H1 (cell line): ENCODE data around the gene STK26. TPM values are rescaled to one million over a fixed set of nuclear protein-coding genes. Genes with fewer than 3 reads are reported as not detected.

Experiments
- CTCF ChIA-PET: fragments of 300-600 bp; sonication (Branson Sonifier 250); formaldehyde crosslinking; loops from one replicate; lab custom pipeline; 2021; ENCODE audit not compliant: partially characterized antibody; lab: Charles Lee
- POLR2A ChIA-PET: fragments of 300-600 bp; sonication (Branson Sonifier 250); formaldehyde crosslinking; loops from one replicate; lab custom pipeline; 2021; ENCODE audit warnings: inconsistent platforms; ENCODE audit not compliant: partially characterized antibody; lab: Charles Lee
- DNase-seq, 2 experiments: peaks; one replicate each; pipeline versions ENCODE4 v3.0.0 to v3.0.0-alpha.2; 2010 to 2022; ENCODE audit warnings: low spot score in 2 of 2, low read depth in 1 of 2, mixed read lengths in 1 of 2
- FAIRE-seq: peaks from 2 replicates; lab custom pipeline; 2011; peaks lifted over from hg19 to GRCh38; lab: Jason Lieb, UNC
- H2AFZ ChIP-seq: 2 replicates; pipeline ENCODE4 v1.8.1; 2012; ENCODE audit warnings: low read length, inconsistent platforms
- H2AK5ac ChIP-seq: 2 replicates; pipeline ENCODE4 v1.6.1; 2013; ENCODE audit warnings: low read depth, low read length
- H2BK120ac ChIP-seq: replicated peaks from 2 replicates; pipeline ENCODE3; 2013; ENCODE audit warnings: low read depth, low read length, inconsistent platforms
- H2BK12ac ChIP-seq: 2 replicates; pipeline ENCODE4 v1.6.1; 2013; ENCODE audit warnings: low read depth, low read length
- H2BK15ac ChIP-seq: 2 replicates; pipeline ENCODE4 v1.6.1; 2013; ENCODE audit warnings: low read length
- H2BK20ac ChIP-seq: 2 replicates; pipeline ENCODE4 v1.6.1; 2013; ENCODE audit warnings: low read length
- H2BK5ac ChIP-seq: 2 replicates; pipeline ENCODE4 v1.6.1; 2013; ENCODE audit warnings: low read depth, low read length
- H3K14ac ChIP-seq: 2 replicates; pipeline ENCODE4 v1.6.1; 2013; ENCODE audit warnings: inconsistent platforms; ENCODE audit not compliant: insufficient read length
- H3K18ac ChIP-seq: 2 replicates; pipeline ENCODE4 v1.6.1; 2013; ENCODE audit warnings: low read length; ENCODE audit errors: extremely low read depth
- H3K23ac ChIP-seq: 2 replicates; pipeline ENCODE4 v1.6.1; 2013; ENCODE audit warnings: inconsistent platforms; ENCODE audit not compliant: insufficient read length
- H3K23me2 ChIP-seq: 2 replicates; pipeline ENCODE4 v1.6.1; 2013; ENCODE audit warnings: low read depth, low read length
- H3K27ac ChIP-seq: 2 replicates; pipeline ENCODE4 v1.6.1; 2011; ENCODE audit warnings: low read depth, low read length, inconsistent platforms
- H3K27me3 ChIP-seq, 4 experiments: replicated peaks in 1 of 4; 1 replicate in 1 of 4; 2 replicates in 3 of 4; pipeline versions ENCODE4 v1.6.1 to v1.8.1; 2011 to 2013; ENCODE audit warnings: low read length in 3 of 4, mild to moderate bottlenecking in 3 of 4, inconsistent platforms in 2 of 4, mixed read lengths in 2 of 4, moderate library complexity in 1 of 4; ENCODE audit not compliant: control insufficient read depth in 3 of 4, insufficient read depth in 3 of 4; ENCODE audit errors: extremely low read depth in 1 of 4
- H3K36me3 ChIP-seq, 4 experiments: 2 replicates each; pipeline versions ENCODE4 v1.6.1 to v1.8.1; 2011 to 2013; ENCODE audit warnings: mild to moderate bottlenecking in 4 of 4, low read length in 3 of 4, moderate library complexity in 2 of 4, control low read depth in 1 of 4, inconsistent platforms in 1 of 4; ENCODE audit not compliant: insufficient read depth in 4 of 4, control insufficient read depth in 2 of 4
- H3K4ac ChIP-seq: replicated peaks from 2 replicates; pipeline ENCODE3; 2013; ENCODE audit warnings: low read length, low read depth, mixed read lengths, inconsistent platforms; ENCODE audit not compliant: insufficient read length
- H3K4me1 ChIP-seq, 4 experiments: replicated peaks in 1 of 4; 1 replicate in 1 of 4; 2 replicates in 3 of 4; pipeline versions ENCODE4 v1.6.1 to v1.8.1; 2011 to 2013; ENCODE audit warnings: low read length in 3 of 4, inconsistent platforms in 2 of 4, mixed read lengths in 1 of 4; ENCODE audit not compliant: insufficient read depth in 4 of 4, control insufficient read depth in 3 of 4
- H3K4me2 ChIP-seq, 2 experiments: 2 replicates each; pipeline versions ENCODE4 v1.6.1 to v1.8.1; 2011 to 2013; ENCODE audit warnings: low read depth in 2 of 2, low read length in 2 of 2, control low read depth in 1 of 2, inconsistent platforms in 1 of 2, mild to moderate bottlenecking in 1 of 2; ENCODE audit not compliant: insufficient read depth in 1 of 2
- H3K4me3 ChIP-seq, 4 experiments: fragments of 200-600, 300-600 bp in 1 of 4; sonication (generic), shearing (Covaris generic), sonication (Bioruptor Twin) in 1 of 4; 2 replicates each; pipeline versions ENCODE4 v1.5.1 to v1.8.1; 2011 to 2016; ENCODE audit warnings: low read length in 4 of 4, low read depth in 3 of 4, control low read depth in 2 of 4, inconsistent platforms in 2 of 4, mild to moderate bottlenecking in 2 of 4, mixed read lengths in 1 of 4, moderate library complexity in 1 of 4; ENCODE audit not compliant: insufficient read depth in 2 of 4; ENCODE audit errors: extremely low read depth in 1 of 4
- H3K56ac ChIP-seq: replicated peaks from 2 replicates; pipeline ENCODE3; 2013; ENCODE audit warnings: low read depth, mild to moderate bottlenecking, mixed read lengths, low read length, inconsistent platforms; ENCODE audit not compliant: insufficient read length
- H3K79me1 ChIP-seq: 2 replicates; pipeline ENCODE4 v1.6.1; 2013; ENCODE audit warnings: low read depth, low read length, control low read depth
- H3K79me2 ChIP-seq, 2 experiments: 2 replicates each; pipeline versions ENCODE4 v1.6.1 to v1.8.1; 2012 to 2013; ENCODE audit warnings: low read length in 2 of 2, mild to moderate bottlenecking in 2 of 2, inconsistent platforms in 1 of 2; ENCODE audit not compliant: insufficient read depth in 2 of 2, control insufficient read depth in 1 of 2
- H3K9ac ChIP-seq, 4 experiments: replicated peaks in 1 of 4; 1 replicate in 1 of 4; 2 replicates in 3 of 4; pipeline versions ENCODE4 v1.6.1 to v1.8.1; 2011 to 2013; ENCODE audit warnings: low read depth in 3 of 4, low read length in 3 of 4, control low read depth in 2 of 4, mild to moderate bottlenecking in 2 of 4, moderate library complexity in 2 of 4, inconsistent platforms in 1 of 4; ENCODE audit errors: extremely low read depth in 1 of 4
- H3K9me3 ChIP-seq, 2 experiments: 2 replicates each; pipeline versions ENCODE4 v1.6.1 to v1.8.1; 2012 to 2013; ENCODE audit warnings: mild to moderate bottlenecking in 2 of 2, moderate library complexity in 2 of 2, control low read depth in 1 of 2, inconsistent platforms in 1 of 2, low read depth in 1 of 2, low read length in 1 of 2, mixed read lengths in 1 of 2; ENCODE audit not compliant: insufficient read depth in 2 of 2
- H4K20me1 ChIP-seq, 2 experiments: replicated peaks in 1 of 2; 2 replicates each; pipeline versions ENCODE3 to v1.8.1; 2011 to 2013; ENCODE audit warnings: inconsistent platforms in 2 of 2, low read length in 2 of 2, mild to moderate bottlenecking in 1 of 2; ENCODE audit not compliant: insufficient read depth in 2 of 2, control insufficient read depth in 1 of 2
- H4K5ac ChIP-seq: 2 replicates; pipeline ENCODE4 v1.6.1; 2013; ENCODE audit warnings: low read length, low read depth, mixed read lengths, inconsistent platforms; ENCODE audit not compliant: insufficient read length
- H4K8ac ChIP-seq: 2 replicates; pipeline ENCODE4 v1.8.0; 2013; ENCODE audit warnings: mild to moderate bottlenecking, moderate library complexity, low read length, inconsistent platforms; ENCODE audit not compliant: insufficient read depth; ENCODE audit errors: extremely low read depth
- H4K91ac ChIP-seq: replicated peaks from 2 replicates; pipeline ENCODE3; 2013; ENCODE audit warnings: low read length, mixed read lengths, inconsistent platforms; ENCODE audit not compliant: insufficient read length
- CBX8 ChIP-seq: fragments of 300-800, 300-1000 bp; sonication (generic); IDR thresholded peaks from 2 replicates; pipeline ENCODE4 v1.7.1; 2016; ENCODE audit warnings: low read depth, low read length, borderline replicate concordance
- HDAC6 ChIP-seq: IDR thresholded peaks from one replicate; pipeline ENCODE4 v1.7.1; 2012; ENCODE audit warnings: low read depth, mild to moderate bottlenecking, inconsistent platforms, low read length, moderate library complexity
- KDM1A ChIP-seq: fragments of 200-600, 300-600 bp; sonication (generic); IDR thresholded peaks from 2 replicates; pipeline ENCODE4 v1.7.1; 2016; ENCODE audit warnings: mild to moderate bottlenecking, low read length, borderline replicate concordance
- KDM5A ChIP-seq: fragments of 200-600 bp; IDR thresholded peaks from 2 replicates; pipeline ENCODE4 v1.7.1; 2012; ENCODE audit warnings: mild to moderate bottlenecking, low read length, inconsistent platforms, mixed read lengths
- RFX5 ChIP-seq: IDR thresholded peaks from 2 replicates; pipeline ENCODE4 v1.6.1; 2011; ENCODE audit warnings: low read depth, low read length, improper control_type of control experiment, borderline replicate concordance
- SAP30 ChIP-seq: fragments of 300-600 bp; sonication (generic); IDR thresholded peaks from 2 replicates; pipeline ENCODE4 v1.7.1; 2012; ENCODE audit warnings: low read length, moderate library complexity, mild to moderate bottlenecking, inconsistent platforms; ENCODE audit not compliant: insufficient read depth, insufficient replicate concordance
- SUZ12 ChIP-seq: fragments of 200-600 bp; sonication (generic); IDR thresholded peaks from 2 replicates; pipeline ENCODE4 v1.6.1; 2012; ENCODE audit warnings: mild to moderate bottlenecking, inconsistent platforms, low read length, moderate library complexity, mixed read lengths
- WGBS, 2 experiments: shearing (Covaris generic) in 1 of 2; methylation state at CpG; one replicate each; pipeline versions ENCODE4 v1.1.6 to v1.1.7; 2013 to 2015; ENCODE audit warnings: low lambda C conversion rate in 2 of 2, mixed read lengths in 2 of 2, inconsistent platforms in 1 of 2, low coverage in 1 of 2, missing lambda C conversion rate in 1 of 2; ENCODE audit not compliant: insufficient replicate concordance in 2 of 2, insufficient coverage in 1 of 2, insufficient read length in 1 of 2; ENCODE audit errors: extremely low coverage in 1 of 2, missing lambda C conversion rate in 1 of 2; 5-methylcytosine and 5-hydroxymethylcytosine counted together
- polyA plus RNA-seq, 7 experiments: library from polyadenylated mRNA; depleted of rRNA in 3 of 7; stranded (reverse) in 5 of 7; unstranded in 2 of 7; fragments of >200 nt in 5 of 7; fragments of 200-250 nt in 2 of 7; gene quantifications; 1 replicate in 5 of 7; 2 replicates in 1 of 7; 4 replicates in 1 of 7; pipeline versions ENCODE4 v1.2.1 to v1.2.3, GENCODE V29; 2011 to 2013; ENCODE audit warnings: missing spikeins in 2 of 7, mixed read lengths in 2 of 7
- total RNA-seq: library from RNA; stranded (reverse); fragmentation: NEBNext Ultra II Directional; extraction: Animal tissue kit (Norgen Biotek cat#: 25700); gene quantifications from 2 replicates; pipeline ENCODE4 v1.2.1, GENCODE V29; 2021

The STK26 gene
- total and polyA plus RNA-seq, 2 of the 8 experiments (the other 6 are each of a cell fraction or from before 2014, with no cell fraction given) = 24.2 to 98.2 TPM

- Histone ChIP-seq H4K20me1 (no peaks in the 10 kb centered on the region), H2BK120ac (no peak overlapping the region), H2BK12ac (no peak overlapping the region), H3K14ac (no peak overlapping the region), H3K36me3 (no peaks in the 10 kb centered on the region), H2BK20ac (no peak overlapping the region), H4K91ac (no peak overlapping the region), H2AK5ac (no peak overlapping the region), H3K56ac (no peak overlapping the region), H3K18ac (no peak overlapping the region), H2AFZ (no peak overlapping the region), H3K27me3 (no peaks in the 10 kb centered on the region), H3K27ac (no peak overlapping the region), H3K4me3 (no peak overlapping the region), H3K9me3 (no peaks in the 10 kb centered on the region), H3K4me2 (no peak overlapping the region), H2BK5ac (no peak overlapping the region), H4K5ac (no peak overlapping the region), H2BK15ac (no peak overlapping the region), H3K4me1 (no peaks in the 10 kb centered on the region), H3K79me2 (no peaks in the 10 kb centered on the region), H3K9ac (no peak overlapping the region), H4K8ac (no peak overlapping the region), H3K23ac (no peak overlapping the region), H3K23me2 (no peaks in the 10 kb centered on the region), H3K4ac (no peak overlapping the region), H3K79me1 (no peaks in the 10 kb centered on the region)
- CTCF ChIA-PET = interaction anchor here (1.4 to 1.8 kb wide), 2 partner anchors 10 to 118 kb away, joined by 4 read pairs; partner anchors contain the start of gene RAP2C
- DNase-seq (no peak), FAIRE-seq (no peak)
- WGBS, 2 experiments = 87% methylated on average over 7 of the region's 9 CpGs; no CpG with 5 or more reads in 1 of the 2 experiments
- POLR2A ChIA-PET = no interaction called here
- TF ChIP-seq KDM1A = no peak
- no peak for TF ChIP-seq KDM5A
- no peak for TF ChIP-seq CBX8
- TF ChIP-seq SAP30 = no peak
- no peak for TF ChIP-seq SUZ12
- TF ChIP-seq HDAC6 = no peak
- no peak for TF ChIP-seq RFX5
Observed at GRCh38 chrX:132101799-132102198, 78.7 kb downstream of the STK26 start.
